HCT116 (cell line): ENCODE results near the gene PIBF1. TPM values are rescaled to one million over a fixed set of nuclear protein-coding genes. Genes with fewer than 3 reads are reported as not detected.
"Not testable (repeated sequence)": the region's sequence is repeated elsewhere in the genome, so short reads cannot be mapped to it uniquely, and the experiment has no call there.

Source experiments
- ATAC-seq: fragments of 200-7000 bp; cut with Tn5 transposase; 2 replicates; pipeline ENCODE4 v1.9.1; 2020; ENCODE audit warnings: mild to moderate bottlenecking, moderate library complexity
- BruUV-seq: library from RNA; stranded (reverse); fragments of 400-500 nt; replicated peaks from 2 replicates; lab custom pipeline; 2021; lab: Mats Ljungman, UMichigan
- CTCF ChIA-PET: fragments of 300-600 bp; sonication (Branson Sonifier 250); formaldehyde crosslinking; loops from one replicate; lab custom pipeline; 2021; ENCODE audit warnings: antibody characterized with exemption; lab: Charles Lee
- POLR2A ChIA-PET: fragments of 300-600, 350-600 bp; sonication (Branson Sonifier 250); formaldehyde crosslinking; loops from one replicate; lab custom pipeline; 2021; ENCODE audit warnings: antibody characterized with exemption; lab: Charles Lee
- RAD21 ChIA-PET, 2 experiments: fragments of 300-600 bp; sonication (Branson Sonifier 250); formaldehyde crosslinking; loops; one replicate each; lab custom pipeline; 2023; ENCODE audit warnings: low total read pairs in 2 of 2; ENCODE audit not compliant: uncharacterized antibody in 2 of 2, unreplicated experiment in 2 of 2, low non-redundant PET in 1 of 2; lab: Charles Lee
- DNase-seq: peaks from one replicate; pipeline ENCODE4 v3.0.0-alpha.2; 2010; ENCODE audit warnings: low read depth, low spot score
- H2AFZ ChIP-seq: fragments of 200-600 bp; shearing (Covaris generic), sonication (generic); 2 replicates; pipeline ENCODE4 v1.6.1; 2017; ENCODE audit warnings: low read depth, mixed run types, mixed read lengths, antibody characterized with exemption, low read length; ENCODE audit not compliant: poor library complexity, severe bottlenecking
- H3K27ac ChIP-seq: 2 replicates; pipeline ENCODE4 v1.5.1; 2012; ENCODE audit warnings: low read depth, low read length
- H3K27me3 ChIP-seq: fragments of 200-600 bp; sonication (generic); 2 replicates; pipeline ENCODE4 v1.6.1; 2016; ENCODE audit warnings: mixed run types, low read length, mixed read lengths; ENCODE audit not compliant: insufficient read depth
- H3K36me3 ChIP-seq, 2 experiments: fragments of 200-500 bp in 1 of 2; fragments of 200-600 bp in 1 of 2; sonication (Bioruptor generic) in 1 of 2; sonication (generic) in 1 of 2; 2 replicates each; pipeline versions ENCODE4 v1.5.1 to v1.6.1; 2014 to 2016; ENCODE audit warnings: low read length in 2 of 2, inconsistent platforms in 1 of 2, mixed read lengths in 1 of 2, mixed run types in 1 of 2; ENCODE audit not compliant: insufficient read depth in 2 of 2, control insufficient read depth in 1 of 2
- H3K4me1 ChIP-seq, 2 experiments: fragments of 200-600 bp in 1 of 2; sonication (generic) in 1 of 2; 2 replicates each; pipeline versions ENCODE4 v1.5.1 to v1.6.1; 2012 to 2017; ENCODE audit warnings: low read length in 2 of 2, inconsistent platforms in 1 of 2, mild to moderate bottlenecking in 1 of 2, mixed read lengths in 1 of 2, mixed run types in 1 of 2, moderate library complexity in 1 of 2; ENCODE audit not compliant: insufficient read depth in 2 of 2, control insufficient read depth in 1 of 2
- H3K4me2 ChIP-seq: fragments of 200-600 bp; sonication (generic); 2 replicates; pipeline ENCODE4 v1.6.1; 2017; ENCODE audit warnings: mixed run types, low read length, mixed read lengths
- H3K4me3 ChIP-seq, 2 experiments: fragments of 200-600 bp in 1 of 2; sonication (generic) in 1 of 2; replicated peaks in 1 of 2; 2 replicates each; pipeline ENCODE4 v1.5.1; 2011 to 2016; ENCODE audit warnings: low read length in 2 of 2, control low read depth in 1 of 2, low read depth in 1 of 2, mild to moderate bottlenecking in 1 of 2, mixed read lengths in 1 of 2, mixed run types in 1 of 2
- H3K79me2 ChIP-seq: fragments of 200-600 bp; sonication (generic); 2 replicates; pipeline ENCODE4 v1.6.1; 2017; ENCODE audit warnings: mild to moderate bottlenecking, mixed run types, low read length, moderate library complexity, mixed read lengths; ENCODE audit not compliant: insufficient read depth
- H3K9ac ChIP-seq: fragments of 200-600 bp; sonication (generic); 2 replicates; pipeline ENCODE4 v1.6.1; 2016; ENCODE audit warnings: low read length, mixed read lengths
- H3K9me2 ChIP-seq: fragments of 200-600 bp; sonication (generic), shearing (Covaris generic); 2 replicates; pipeline ENCODE4 v1.6.1; 2017; ENCODE audit warnings: mixed run types, mild to moderate bottlenecking, moderate library complexity; ENCODE audit not compliant: insufficient read depth
- H3K9me3 ChIP-seq, 2 experiments: fragments of 200-500 bp in 1 of 2; fragments of 200-600 bp in 1 of 2; sonication (Bioruptor generic) in 1 of 2; sonication (generic) in 1 of 2; 2 replicates each; pipeline ENCODE4 v1.6.1; 2014 to 2017; ENCODE audit warnings: low read length in 2 of 2, mixed read lengths in 2 of 2, inconsistent platforms in 1 of 2, low read depth in 1 of 2, mild to moderate bottlenecking in 1 of 2, mixed run types in 1 of 2, moderate library complexity in 1 of 2; ENCODE audit not compliant: control insufficient read depth in 1 of 2, insufficient read depth in 1 of 2
- H4K20me1 ChIP-seq: fragments of 200-600 bp; sonication (generic), shearing (Covaris generic); 2 replicates; pipeline ENCODE4 v1.6.1; 2017; ENCODE audit warnings: mixed run types, mild to moderate bottlenecking, moderate library complexity; ENCODE audit not compliant: insufficient read depth
- CEBPB ChIP-seq: IDR thresholded peaks from 2 replicates; pipeline ENCODE4 v1.6.1; 2012; ENCODE audit warnings: low read depth
- ELF1 ChIP-seq: IDR thresholded peaks from 2 replicates; pipeline ENCODE4 v1.6.1; 2012; ENCODE audit warnings: low read depth, borderline replicate concordance
- FOSL1 ChIP-seq: IDR thresholded peaks from 2 replicates; pipeline ENCODE4 v1.6.1; 2012; ENCODE audit warnings: low read depth
- intact Hi-C: fragments of 100-400 bp; cut with micrococcal nuclease; formaldehyde crosslinking; loops from 2 replicates; pipeline ENCODE4 v1.10.0; 2022
- total RNA-seq: library from RNA; stranded (reverse); gene quantifications from one replicate; pipeline ENCODE4 v1.2.1, GENCODE V29; 2021; ENCODE audit not compliant: unreplicated experiment
- TF ChIP-seq, protein P1 (sequence below), 3 experiments: fragments of 200-600 bp in 1 of 3; sonication (generic) in 1 of 3; IDR thresholded peaks in 2 of 3; conservative IDR thresholded peaks in 1 of 3; 2 replicates each; pipeline ENCODE4 v1.5.1; 2012 to 2017; ENCODE audit warnings: low read depth in 2 of 3, low read length in 2 of 3, antibody characterized with exemption in 1 of 3, borderline replicate concordance in 1 of 3, control low read depth in 1 of 3, mild to moderate bottlenecking in 1 of 3, mixed read lengths in 1 of 3, mixed run types in 1 of 3, moderate library complexity in 1 of 3; ENCODE audit not compliant: insufficient read depth in 1 of 3

The PIBF1 gene
- total RNA-seq, 1 experiment from 2014 or later = 21.1 TPM

DNA sequence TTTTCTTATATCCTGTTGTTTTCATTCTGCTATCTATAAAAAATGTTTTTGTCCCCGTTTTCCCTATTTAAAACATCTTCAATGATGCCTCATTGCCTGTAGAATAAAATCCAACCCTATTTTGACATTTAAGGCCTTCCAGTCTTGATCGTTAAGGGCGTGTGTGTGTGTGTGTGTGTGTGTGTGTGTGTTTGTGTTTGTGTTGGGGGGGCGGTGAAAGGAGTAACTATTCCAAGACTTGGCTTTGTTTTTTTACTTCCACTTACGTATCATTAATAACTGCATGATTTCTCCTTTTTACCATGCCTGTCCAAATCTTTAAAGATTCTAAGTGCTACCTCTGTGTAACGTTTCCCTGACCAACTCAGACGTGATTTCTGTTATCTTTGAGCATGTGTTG, 784 bp downstream of the PIBF1 start:
- CTCF ChIA-PET = no interaction called here
- H3K9me3 ChIP-seq = no peaks in the 10 kb centered on the region
- intact Hi-C loops = loop anchor here (5.0 kb wide), 1 partner anchor 55 kb away; the partner anchor contains the start of genes BORA and MZT1
- H3K9me2 ChIP-seq = no peaks in the 10 kb centered on the region
- no peak overlapping the region for H2AFZ ChIP-seq
- POLR2A ChIA-PET = no interaction called here
- H3K27ac ChIP-seq = peak overlapping the region; percentile 54; the same call in 1 of the 2 replicates
- RAD21 ChIA-PET = no interaction called here
- ATAC-seq (no peak), DNase-seq (no peak)
- peaks cover 14 to 30% of the 10 kb centered on the region in 2 experiments; a peak in 2 of 4 replicates for H3K36me3 ChIP-seq
- H4K20me1 ChIP-seq = no peaks in the 10 kb centered on the region
- H3K27me3 ChIP-seq = no peaks in the 10 kb centered on the region
- TF ChIP-seq, protein P1, sequence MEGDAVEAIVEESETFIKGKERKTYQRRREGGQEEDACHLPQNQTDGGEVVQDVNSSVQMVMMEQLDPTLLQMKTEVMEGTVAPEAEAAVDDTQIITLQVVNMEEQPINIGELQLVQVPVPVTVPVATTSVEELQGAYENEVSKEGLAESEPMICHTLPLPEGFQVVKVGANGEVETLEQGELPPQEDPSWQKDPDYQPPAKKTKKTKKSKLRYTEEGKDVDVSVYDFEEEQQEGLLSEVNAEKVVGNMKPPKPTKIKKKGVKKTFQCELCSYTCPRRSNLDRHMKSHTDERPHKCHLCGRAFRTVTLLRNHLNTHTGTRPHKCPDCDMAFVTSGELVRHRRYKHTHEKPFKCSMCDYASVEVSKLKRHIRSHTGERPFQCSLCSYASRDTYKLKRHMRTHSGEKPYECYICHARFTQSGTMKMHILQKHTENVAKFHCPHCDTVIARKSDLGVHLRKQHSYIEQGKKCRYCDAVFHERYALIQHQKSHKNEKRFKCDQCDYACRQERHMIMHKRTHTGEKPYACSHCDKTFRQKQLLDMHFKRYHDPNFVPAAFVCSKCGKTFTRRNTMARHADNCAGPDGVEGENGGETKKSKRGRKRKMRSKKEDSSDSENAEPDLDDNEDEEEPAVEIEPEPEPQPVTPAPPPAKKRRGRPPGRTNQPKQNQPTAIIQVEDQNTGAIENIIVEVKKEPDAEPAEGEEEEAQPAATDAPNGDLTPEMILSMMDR (IDR thresholded peaks at IDR 0.05 in 2 of 3, conservative IDR thresholded peaks at IDR 0.05 in 1 of 3; ENCODE audit: borderline replicate concordance in 1 of 3, insufficient read depth in 1 of 3, low read depth in 2 of 3, low read length in 2 of 3) = no peak
- no peak for TF ChIP-seq ELF1
- TF ChIP-seq CEBPB = no peak
- no peak for TF ChIP-seq FOSL1
- peak overlapping the region; percentile 86 for H3K4me2 ChIP-seq
- H3K79me2 ChIP-seq = peaks cover 84% of the 10 kb centered on the region
- peaks cover 5 to 14% of the 10 kb centered on the region in 2 experiments for H3K4me1 ChIP-seq
- H3K9ac ChIP-seq = peak overlapping the region; percentile 71
- no TSS peak for BruUV-seq
- peak overlapping the region; percentile 88 to 94 for H3K4me3 ChIP-seq

DNA sequence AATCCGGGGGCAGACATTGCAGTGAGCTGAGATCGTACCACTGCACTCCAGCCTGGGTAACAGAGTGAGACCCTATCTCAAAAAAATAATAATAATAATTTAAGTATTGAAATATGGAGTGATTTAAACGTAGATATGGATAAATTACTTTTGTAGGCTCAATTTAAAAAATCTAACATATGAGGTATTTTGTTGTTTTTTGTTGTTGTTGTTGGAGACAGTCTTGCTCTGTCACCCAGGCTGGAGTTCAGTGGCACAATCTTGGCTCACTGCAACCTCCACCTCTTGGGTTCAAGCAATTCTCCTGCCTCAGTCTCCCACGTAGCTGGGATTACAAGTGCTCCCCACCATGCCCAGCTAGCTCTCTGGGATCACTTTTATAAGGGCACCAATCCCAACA, 2.7 kb downstream of the PIBF1 start:
- H2AFZ ChIP-seq, H3K27ac ChIP-seq, H3K4me3 ChIP-seq, H4K20me1 ChIP-seq, H3K4me2 ChIP-seq, CTCF ChIA-PET, BruUV-seq, DNase-seq, H3K27me3 ChIP-seq, H3K9ac ChIP-seq, H3K9me2 ChIP-seq, RAD21 ChIA-PET, POLR2A ChIA-PET, H3K9me3 ChIP-seq, ATAC-seq: not testable (repeated sequence)
- H3K4me1 ChIP-seq = peaks cover 5 to 14% of the 10 kb centered on the region in 2 experiments
- H3K36me3 ChIP-seq = peaks cover 8 to 19% of the 10 kb centered on the region in 2 experiments; a peak in 2 of 4 replicates
- intact Hi-C loops = loop anchor here (5.0 kb wide), 1 partner anchor 57 kb away; the partner anchor contains the start of genes BORA and MZT1
- peaks cover 84% of the 10 kb centered on the region for H3K79me2 ChIP-seq
